ENCODE data around the gene THAP5. TPM values are rescaled to one million over a fixed set of nuclear protein-coding genes. Genes with fewer than 3 reads are reported as not detected.

The THAP5 gene
- total and polyA plus RNA-seq, 2 donors (not counting 3 experiments of a cell fraction or from before 2014, with no cell fraction given), result 2.5 to 14.1 TPM

- Histone ChIP-seq H3K9ac (replicated peaks; ENCODE audit: extremely low read depth, insufficient read depth, low read length) (peak overlapping the region; percentile 79), H3K4me2 (ENCODE audit: insufficient read depth, low read length) (peak overlapping the region; percentile 80), H3K4me3 (replicated peaks in 1 of 3; ENCODE audit: insufficient read depth in 1 of 3, low read depth in 1 of 3, low read length in 3 of 3) (peak overlapping the region; percentile 32 to 68 (median 42)), H3K27me3 (ENCODE audit: control insufficient read depth in 2 of 2, insufficient read depth in 2 of 2, low read length in 2 of 2) (no peaks in the 10 kb centered on the region), H4K20me1 (replicated peaks; ENCODE audit: control insufficient read depth, extremely low read depth, insufficient read depth, low read length) (no peaks in the 10 kb centered on the region), H3K36me3 (ENCODE audit: control insufficient read depth in 2 of 2, extremely low read depth in 1 of 2, insufficient read depth in 2 of 2, low read length in 2 of 2) (no peaks in the 10 kb centered on the region), H3K9me1 (replicated peaks; ENCODE audit: control insufficient read depth, extremely low read depth, insufficient read depth, low read length) (no peaks in the 10 kb centered on the region), H2AFZ (ENCODE audit: low read depth, low read length) (peak overlapping the region; percentile 48), H3K79me2 (ENCODE audit: control insufficient read depth, insufficient read depth, low read length) (peaks cover 24% of the 10 kb centered on the region), H3K9me3 (replicated peaks; ENCODE audit: control insufficient read depth, insufficient read depth, low read length) (no peaks in the 10 kb centered on the region), H3K4me1 (ENCODE audit: control insufficient read depth, extremely low read depth, insufficient read depth, low read length) (peaks cover 17% of the 10 kb centered on the region), H3K27ac (ENCODE audit: insufficient read depth, low read depth, low read length) (peak overlapping the region; percentile 81)
- FAIRE-seq (no peak), DNase-seq (ENCODE audit: low read depth, low spot score) (no peak)
- ChIA-PET POLR2A (interaction anchor here (2.3 kb wide), 1 partner anchor 43 kb away, joined by 9 read pairs; the partner anchor contains the start of genes DNAJB9 and THAP5), CTCF (interaction anchor here (1.3 kb wide), 1 partner anchor 20 kb away, joined by 5 read pairs; no protein-coding TSS in a partner anchor)
- TF ChIP-seq POLR2AphosphoS5 (IDR thresholded peaks at IDR 0.05; ENCODE audit: insufficient read depth, low read depth, low read length) (no peak), EZH2 (IDR thresholded peaks at IDR 0.05; ENCODE audit: borderline replicate concordance, low read depth, low read length, severe bottlenecking) (no peak), MAX (IDR thresholded peaks at IDR 0.05; ENCODE audit: insufficient read depth, insufficient read length) (no peak), JUN (IDR thresholded peaks at IDR 0.05; ENCODE audit: borderline replicate concordance, insufficient read depth, insufficient read length, low read depth) (no peak), GATA2 (IDR thresholded peaks at IDR 0.05; ENCODE audit: insufficient read depth, insufficient read length, low read depth, low read length) (no peak), CTCF (IDR thresholded peaks at IDR 0.05; ENCODE audit: extremely low read depth in 1 of 2, insufficient read depth in 1 of 2, low read depth in 1 of 2, low read length in 2 of 2) (no peak), FOS (IDR thresholded peaks at IDR 0.05; ENCODE audit: borderline replicate concordance, insufficient read depth, low read length) (no peak), POLR2A (IDR thresholded peaks at IDR 0.05; ENCODE audit: low read depth, low read length) (no peak), MYC (IDR thresholded peaks at IDR 0.05; ENCODE audit: low read depth, low read length) (no peak)
- dilution Hi-C loops (cut with MboI; ENCODE audit: extremely low pct_ligation_motif_present, low sequenced_read_pairs), result no loop called here
- intact Hi-C loops (cut with micrococcal nuclease), result loop anchor here (1.0 kb wide), 1 partner anchor 43 kb away; the partner anchor contains the start of genes DNAJB9 and THAP5
- BruUV-seq (replicated peaks), result TSS peak; percentile 95
These were observed 42.8 kb downstream of the THAP5 start for GRCh38 chr7:108526768-108527017.

Data from endothelial cell of umbilical vein (primary cell).